ENCODE results near the gene MPRIP.
"Not testable (repeated sequence)": the region's sequence is repeated elsewhere in the genome, so short reads cannot be mapped to it uniquely, and the experiment has no call there.

MPRIP gene

DNA sequence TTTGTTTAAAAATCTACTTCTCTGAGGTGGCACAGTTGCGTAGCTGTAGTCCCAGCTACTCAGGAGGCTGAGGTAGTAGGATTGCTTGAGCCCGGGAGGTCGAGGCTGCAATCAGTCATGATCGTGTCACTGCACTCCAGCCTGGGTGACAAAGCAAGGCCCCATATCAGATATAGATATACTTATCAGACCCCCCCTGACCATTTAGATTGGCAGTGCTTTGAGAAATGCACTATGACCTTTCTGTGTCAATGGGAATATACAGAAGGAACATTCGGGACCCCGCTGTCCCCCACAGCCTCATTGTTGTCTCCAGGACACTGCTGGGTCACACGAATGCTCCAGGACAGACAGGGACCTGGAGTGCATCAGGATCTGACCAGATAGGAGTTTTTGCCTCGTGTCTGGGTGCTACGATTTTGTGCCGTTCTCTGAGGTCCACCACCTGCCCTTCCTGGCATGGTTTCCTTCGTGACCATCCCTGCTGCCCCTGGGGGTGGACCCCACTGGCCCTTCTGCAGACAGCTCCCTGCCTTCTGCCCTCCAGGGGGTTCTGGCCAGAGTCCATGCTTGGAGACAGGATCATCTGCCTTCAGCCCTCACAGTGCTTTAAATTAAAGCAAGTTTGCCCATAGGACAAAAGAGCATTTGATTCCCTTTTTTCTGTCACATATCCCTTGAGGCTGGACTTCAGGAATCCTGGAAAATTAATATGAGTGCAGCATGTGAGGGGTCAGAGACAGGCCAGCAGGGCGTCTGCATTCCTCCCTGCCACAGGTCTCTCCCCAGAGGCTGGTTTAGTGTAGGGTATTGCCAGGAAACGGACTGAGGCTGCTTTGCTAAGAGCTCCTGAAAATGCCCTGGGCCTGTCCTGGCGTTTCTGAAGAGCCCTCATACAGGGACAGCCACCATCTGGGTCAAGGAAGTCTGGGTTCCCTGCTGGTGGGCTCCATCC, 144.6 kb downstream of the MPRIP start:
- DNase-seq (ENCODE audit: insufficient read length, low spot score) (no peak), FAIRE-seq (no peak)
- TF ChIP-seq PAX5 (IDR thresholded peaks at IDR 0.05; ENCODE audit: insufficient read depth, low read length, severe bottlenecking) (no peak), TAF1 (IDR thresholded peaks at IDR 0.05; ENCODE audit: low read depth, low read length) (no peak), SPI1 (IDR thresholded peaks at IDR 0.05; ENCODE audit: low read depth, low read length) (no peak), POU2F2 (IDR thresholded peaks at IDR 0.05; ENCODE audit: low read depth, low read length) (no peak), POLR2A (IDR thresholded peaks at IDR 0.05; ENCODE audit: low read depth, low read length) (no peak), POLR2AphosphoS5 (IDR thresholded peaks at IDR 0.05; ENCODE audit: low read depth, low read length) (no peak)

- DNase-seq (ENCODE audit: insufficient read length, low spot score) (no peak), FAIRE-seq (no peak)
- TF ChIP-seq POLR2A (IDR thresholded peaks at IDR 0.05; ENCODE audit: low read depth, low read length) (no peak), POLR2AphosphoS5 (IDR thresholded peaks at IDR 0.05; ENCODE audit: low read depth, low read length) (no peak), SPI1 (IDR thresholded peaks at IDR 0.05; ENCODE audit: low read depth, low read length) (no peak), PAX5 (IDR thresholded peaks at IDR 0.05; ENCODE audit: insufficient read depth, low read length, severe bottlenecking) (no peak), POU2F2 (IDR thresholded peaks at IDR 0.05; ENCODE audit: low read depth, low read length) (no peak), TAF1 (IDR thresholded peaks at IDR 0.05; ENCODE audit: low read depth, low read length) (no peak)
Observed at GRCh38 chr17:17188586-17188985, 146.3 kb downstream of the MPRIP start.

GRCh38 chr17:17189559-17189958, 147.3 kb downstream of the MPRIP start:
- TF ChIP-seq POLR2AphosphoS5 (IDR thresholded peaks at IDR 0.05; ENCODE audit: low read depth, low read length), result no peak
- TF ChIP-seq SPI1 (IDR thresholded peaks at IDR 0.05; ENCODE audit: low read depth, low read length), result no peak
- no peak for TF ChIP-seq POLR2A (IDR thresholded peaks at IDR 0.05; ENCODE audit: low read depth, low read length)
- no peak for TF ChIP-seq TAF1 (IDR thresholded peaks at IDR 0.05; ENCODE audit: low read depth, low read length)
- no peak for TF ChIP-seq PAX5 (IDR thresholded peaks at IDR 0.05; ENCODE audit: insufficient read depth, low read length, severe bottlenecking)
- TF ChIP-seq POU2F2 (IDR thresholded peaks at IDR 0.05; ENCODE audit: low read depth, low read length), result no peak
- DNase-seq (ENCODE audit: insufficient read length, low spot score) (no peak), FAIRE-seq (no peak)

- DNase-seq (ENCODE audit: insufficient read length, low spot score), result no peak
- TF ChIP-seq SPI1 (IDR thresholded peaks at IDR 0.05; ENCODE audit: low read depth, low read length), result no peak
- TF ChIP-seq POU2F2 (IDR thresholded peaks at IDR 0.05; ENCODE audit: low read depth, low read length), result no peak
- no peak for TF ChIP-seq POLR2A (IDR thresholded peaks at IDR 0.05; ENCODE audit: low read depth, low read length)
- no peak for TF ChIP-seq POLR2AphosphoS5 (IDR thresholded peaks at IDR 0.05; ENCODE audit: low read depth, low read length)
- no peak for TF ChIP-seq PAX5 (IDR thresholded peaks at IDR 0.05; ENCODE audit: insufficient read depth, low read length, severe bottlenecking)
- no peak for TF ChIP-seq TAF1 (IDR thresholded peaks at IDR 0.05; ENCODE audit: low read depth, low read length)
- no peak for FAIRE-seq
Observed at GRCh38 chr17:17190188-17190587, 147.9 kb downstream of the MPRIP start.

DNA sequence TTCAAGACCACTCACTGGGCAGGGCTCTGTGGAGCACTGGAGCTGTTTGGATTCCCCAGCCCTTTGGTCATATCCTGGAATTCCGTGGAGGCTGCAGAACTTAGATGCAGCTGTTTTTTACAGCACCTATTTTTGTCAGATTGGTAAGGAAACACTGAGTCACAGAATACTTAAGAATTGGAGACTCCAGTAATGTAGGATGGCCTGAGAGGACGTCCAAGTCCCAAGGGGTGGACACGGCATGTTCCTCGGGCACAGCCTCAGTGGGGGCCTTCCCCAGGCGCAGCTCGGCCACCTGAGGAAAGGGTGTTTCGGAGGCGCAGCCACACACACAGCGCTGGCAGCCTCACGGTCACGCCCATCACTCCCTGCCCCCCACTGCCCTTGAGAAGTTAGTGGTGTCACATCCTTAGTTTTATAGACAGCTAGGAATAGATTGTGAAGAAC, 149.1 kb downstream of the MPRIP start:
- no peak for TF ChIP-seq TAF1 (IDR thresholded peaks at IDR 0.05; ENCODE audit: low read depth, low read length)
- no peak for TF ChIP-seq POU2F2 (IDR thresholded peaks at IDR 0.05; ENCODE audit: low read depth, low read length)
- no peak for TF ChIP-seq POLR2A (IDR thresholded peaks at IDR 0.05; ENCODE audit: low read depth, low read length)
- TF ChIP-seq SPI1 (IDR thresholded peaks at IDR 0.05; ENCODE audit: low read depth, low read length), result no peak
- TF ChIP-seq PAX5 (IDR thresholded peaks at IDR 0.05; ENCODE audit: insufficient read depth, low read length, severe bottlenecking), result no peak
- TF ChIP-seq POLR2AphosphoS5 (IDR thresholded peaks at IDR 0.05; ENCODE audit: low read depth, low read length), result no peak
- DNase-seq (ENCODE audit: insufficient read length, low spot score) (no peak), FAIRE-seq (no peak)

GRCh38 chr17:17191961-17192381, 149.7 kb downstream of the MPRIP start:
- DNase-seq (ENCODE audit: insufficient read length, low spot score) (no peak), FAIRE-seq (peak; percentile 73)
- no peak for TF ChIP-seq POLR2A (IDR thresholded peaks at IDR 0.05; ENCODE audit: low read depth, low read length)
- TF ChIP-seq PAX5 (IDR thresholded peaks at IDR 0.05; ENCODE audit: insufficient read depth, low read length, severe bottlenecking), result no peak
- TF ChIP-seq SPI1 (IDR thresholded peaks at IDR 0.05; ENCODE audit: low read depth, low read length), result no peak
- TF ChIP-seq POLR2AphosphoS5 (IDR thresholded peaks at IDR 0.05; ENCODE audit: low read depth, low read length), result no peak
- no peak for TF ChIP-seq TAF1 (IDR thresholded peaks at IDR 0.05; ENCODE audit: low read depth, low read length)
- TF ChIP-seq POU2F2 (IDR thresholded peaks at IDR 0.05; ENCODE audit: low read depth, low read length), result no peak

DNA sequence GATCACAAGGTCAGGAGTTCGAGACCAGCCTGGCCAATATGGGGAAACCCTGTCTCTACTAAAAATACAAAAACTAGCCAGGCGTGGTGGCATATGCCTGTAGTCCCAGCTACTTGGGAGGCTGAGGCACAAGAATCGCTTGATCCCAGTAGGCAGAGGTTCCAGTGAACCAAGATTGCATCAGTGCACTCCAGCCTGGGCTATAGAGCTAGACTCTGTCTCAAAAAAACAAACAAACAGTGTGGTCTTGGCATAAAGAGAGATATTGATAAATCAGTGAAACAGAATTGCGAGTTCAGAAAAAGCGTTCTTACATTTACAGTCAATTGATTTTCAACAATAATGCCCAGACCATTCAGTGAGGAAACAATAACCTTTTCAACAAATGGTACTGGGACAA, 153.2 kb downstream of the MPRIP start:
- not testable (repeated sequence) for FAIRE-seq; DNase-seq (ENCODE audit: insufficient read length, low spot score)

DNA sequence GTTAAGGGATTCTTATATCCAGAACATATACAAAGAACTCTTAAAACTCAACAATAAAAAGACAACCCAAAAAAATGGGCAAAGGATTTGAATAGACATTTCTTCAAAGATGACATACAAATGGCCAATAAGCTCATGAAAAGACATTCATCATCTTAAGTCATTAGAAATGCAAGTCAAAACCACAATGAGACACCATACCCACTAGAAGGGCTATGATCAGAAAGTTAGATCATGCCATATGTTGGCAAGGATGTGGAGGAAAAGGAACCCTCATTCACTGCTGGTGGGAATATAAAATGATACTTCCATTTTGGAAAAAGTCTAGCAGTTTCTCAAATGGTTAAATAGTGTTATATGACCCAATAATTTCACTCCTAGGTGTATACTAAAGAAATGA, 154.5 kb downstream of the MPRIP start:
- no peak for TF ChIP-seq POLR2A (IDR thresholded peaks at IDR 0.05; ENCODE audit: low read depth, low read length)
- no peak for TF ChIP-seq POLR2AphosphoS5 (IDR thresholded peaks at IDR 0.05; ENCODE audit: low read depth, low read length)
- TF ChIP-seq SPI1 (IDR thresholded peaks at IDR 0.05; ENCODE audit: low read depth, low read length), result no peak
- TF ChIP-seq PAX5 (IDR thresholded peaks at IDR 0.05; ENCODE audit: insufficient read depth, low read length, severe bottlenecking), result no peak
- no peak for TF ChIP-seq TAF1 (IDR thresholded peaks at IDR 0.05; ENCODE audit: low read depth, low read length)
- TF ChIP-seq POU2F2 (IDR thresholded peaks at IDR 0.05; ENCODE audit: low read depth, low read length), result no peak
- DNase-seq (ENCODE audit: insufficient read length, low spot score), result no peak
- FAIRE-seq, result no peak

- DNase-seq (ENCODE audit: insufficient read length, low spot score) (no peak), FAIRE-seq (no peak)
- TF ChIP-seq POU2F2 (IDR thresholded peaks at IDR 0.05; ENCODE audit: low read depth, low read length), result no peak
- no peak for TF ChIP-seq SPI1 (IDR thresholded peaks at IDR 0.05; ENCODE audit: low read depth, low read length)
- TF ChIP-seq PAX5 (IDR thresholded peaks at IDR 0.05; ENCODE audit: insufficient read depth, low read length, severe bottlenecking), result no peak
- no peak for TF ChIP-seq TAF1 (IDR thresholded peaks at IDR 0.05; ENCODE audit: low read depth, low read length)
- no peak for TF ChIP-seq POLR2A (IDR thresholded peaks at IDR 0.05; ENCODE audit: low read depth, low read length)
- no peak for TF ChIP-seq POLR2AphosphoS5 (IDR thresholded peaks at IDR 0.05; ENCODE audit: low read depth, low read length)
Observed at GRCh38 chr17:17198281-17198680, 156.0 kb downstream of the MPRIP start.
